Inflammatory macrophage treated with lipopolysaccharide for 4 hours (primary cell): ENCODE results near the gene PLEKHG5.

Experiments used
- DNase-seq: peaks from one replicate; pipeline ENCODE4 v3.0.0-alpha.2; 2020

PLEKHG5 gene

DNA sequence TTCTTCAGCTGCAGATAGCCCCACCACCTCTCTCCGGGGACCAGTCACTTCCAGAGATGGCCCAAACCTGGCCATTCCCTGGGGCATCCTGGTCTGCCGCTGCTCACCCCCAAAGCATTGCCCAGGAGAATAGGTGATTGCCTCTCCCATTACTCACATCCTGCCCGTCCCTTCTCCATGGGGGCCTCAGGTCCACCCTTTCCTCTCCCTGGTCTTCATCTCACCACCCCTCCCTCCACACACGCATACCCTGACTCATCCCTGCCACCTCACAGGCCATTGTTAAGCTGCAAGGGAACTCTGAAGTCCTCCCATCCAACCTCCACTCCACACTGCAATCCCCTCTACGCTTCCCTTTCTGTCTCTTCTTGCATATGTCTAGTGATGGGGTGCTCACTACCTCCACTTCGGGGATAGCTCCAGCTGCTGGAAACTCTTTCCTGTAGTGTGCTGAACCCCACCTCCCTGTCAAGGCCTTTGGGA lies at the start of gene PLEKHG5:
TSS of gene PLEKHG5 (minus strand) at position 188 of the 483 bp plus-strand sequence. CDS start 14,096 bp downstream, outside the sequence.
- DNase-seq, result no peak

GRCh38 chr1:6538956-6539355 lies 47.5 kb upstream of the PLEKHG5 start:
- DNase-seq, result no peak

- DNase-seq, result no peak
These were observed 44.8 kb upstream of the PLEKHG5 start for GRCh38 chr1:6536291-6536690.

- DNase-seq, result peak; percentile 5
These were observed 43.7 kb upstream of the PLEKHG5 start for GRCh38 chr1:6535214-6535613.

GRCh38 chr1:6534248-6534822 lies 42.9 kb upstream of the PLEKHG5 start:
- no peak for DNase-seq

GRCh38 chr1:6531996-6532395 lies 40.5 kb upstream of the PLEKHG5 start:
- DNase-seq, result no peak

DNA sequence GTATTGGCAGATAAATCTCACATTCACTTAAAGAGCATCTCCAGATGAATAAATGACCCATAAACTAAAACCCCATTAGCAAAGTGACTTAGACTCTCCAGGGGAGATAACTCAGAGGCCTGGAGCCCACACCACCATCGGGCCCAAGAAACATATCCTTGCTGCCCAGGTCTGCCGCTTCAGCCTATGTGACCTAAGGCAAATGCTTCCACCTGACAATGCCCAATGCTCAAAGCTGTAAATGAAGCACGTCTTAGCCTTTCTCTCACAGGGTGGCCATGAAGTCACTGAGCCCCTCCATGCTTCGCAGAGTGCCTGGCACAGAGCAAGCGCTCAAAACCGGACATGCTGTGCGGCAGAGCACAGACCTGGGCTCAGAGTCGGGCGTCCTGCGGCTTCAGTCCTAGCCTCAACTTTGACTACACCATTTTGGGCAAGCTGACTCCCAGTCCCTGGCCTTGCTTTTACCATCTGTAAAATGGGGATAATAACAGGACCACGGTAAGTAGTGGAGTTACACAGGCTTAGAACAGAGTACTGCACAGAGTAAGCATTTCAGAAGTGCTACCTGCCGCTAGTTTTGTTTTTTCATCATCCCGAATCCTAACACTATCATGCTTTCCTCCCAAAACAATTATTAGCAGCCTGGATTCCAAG lies 39.2 kb upstream of the PLEKHG5 start:
- no peak for DNase-seq

- DNase-seq, result no peak
These were observed 37.0 kb upstream of the PLEKHG5 start for GRCh38 chr1:6528492-6528891.

DNA sequence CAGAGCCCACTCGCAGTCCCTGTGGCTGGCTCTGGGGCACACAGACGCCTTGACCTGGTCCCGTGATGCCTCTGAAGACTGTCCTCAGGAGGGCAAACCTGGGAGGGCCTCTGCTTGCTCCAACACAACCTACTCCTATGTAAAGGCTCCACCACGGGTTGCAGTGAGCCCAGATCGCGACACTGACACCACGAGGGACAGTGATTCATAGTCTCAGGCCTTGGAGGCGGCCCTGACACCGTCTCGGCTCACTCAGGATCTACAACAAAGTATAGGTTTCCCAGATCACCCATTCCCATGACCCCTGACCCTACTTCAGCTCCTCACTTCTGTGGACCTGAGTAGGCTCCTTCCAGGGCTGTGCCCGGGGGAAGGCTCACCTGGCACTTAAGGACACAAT lies 34.8 kb upstream of the PLEKHG5 start:
- no peak for DNase-seq

- DNase-seq, result peak; percentile 59
These were observed 32.1 kb upstream of the PLEKHG5 start for GRCh38 chr1:6523566-6523965.

DNA sequence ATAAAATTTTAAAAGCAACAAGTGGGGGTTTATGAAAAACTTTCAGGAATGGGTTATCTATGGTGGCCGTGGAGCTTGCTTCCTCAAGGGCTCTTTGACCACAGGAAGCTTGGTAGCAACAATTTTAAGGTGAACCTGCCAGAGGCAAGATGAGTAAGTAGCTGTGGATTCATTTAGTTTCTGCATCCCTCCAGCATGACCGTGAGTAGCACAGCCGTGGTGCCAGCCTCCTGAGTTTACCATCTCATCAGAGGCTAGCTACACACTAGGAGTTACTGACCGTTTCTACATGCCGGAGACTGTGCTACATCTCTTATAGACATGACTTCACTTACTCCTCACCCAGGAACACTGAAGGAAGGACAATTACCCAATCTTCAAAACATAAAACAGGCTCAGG lies 30.1 kb upstream of the PLEKHG5 start:
- no peak for DNase-seq

GRCh38 chr1:6519935-6520671 lies 28.6 kb upstream of the PLEKHG5 start:
- DNase-seq, result no peak

GRCh38 chr1:6519491-6519934 lies 28.0 kb upstream of the PLEKHG5 start:
- DNase-seq, result no peak

- DNase-seq, result no peak
These were observed 26.0 kb upstream of the PLEKHG5 start for GRCh38 chr1:6517435-6517851.

DNA sequence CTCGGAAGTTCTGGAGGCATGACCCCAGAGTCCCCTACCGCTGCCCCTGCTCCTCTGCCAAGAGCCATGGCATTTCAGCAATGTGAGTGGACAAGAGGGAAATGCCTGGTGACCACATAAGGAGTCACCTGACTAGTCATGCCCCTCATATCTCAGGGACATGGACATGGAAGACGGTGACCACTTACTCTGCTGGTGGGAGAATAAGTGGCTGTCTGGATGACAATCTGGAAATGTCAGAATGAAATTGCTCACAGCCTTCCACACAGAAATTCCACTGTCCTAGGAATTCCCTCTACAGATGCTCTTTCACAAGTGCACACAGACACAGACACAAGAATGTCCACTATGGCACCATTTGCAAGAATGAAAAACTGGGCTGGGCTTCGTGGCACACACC lies 24.3 kb upstream of the PLEKHG5 start:
- DNase-seq, result no peak

DNA sequence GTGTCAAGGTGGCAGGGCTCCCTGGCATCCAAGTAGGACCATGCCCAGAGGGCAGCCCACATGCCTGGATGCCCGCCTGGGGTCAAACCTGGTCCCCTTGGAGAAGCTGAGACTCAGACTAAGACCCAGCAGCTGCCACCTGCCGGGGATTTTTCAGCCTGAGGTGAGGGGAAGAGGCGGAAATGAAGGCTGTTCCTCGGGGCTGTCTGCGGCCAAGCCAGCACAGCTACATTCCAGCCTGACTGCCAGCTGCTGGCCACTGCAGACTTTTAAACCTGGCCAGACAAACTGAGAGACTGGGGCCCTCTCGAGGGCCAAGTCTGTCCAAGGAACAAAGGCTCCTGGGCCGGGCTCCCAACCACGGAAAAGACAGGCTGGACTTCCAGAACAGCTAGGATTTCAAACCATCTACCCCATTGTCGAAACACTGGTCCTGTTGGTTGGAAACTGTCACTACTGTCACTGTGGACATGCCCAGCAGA lies 21.9 kb upstream of the PLEKHG5 start:
- no peak for DNase-seq

GRCh38 chr1:6512908-6513280 lies 21.4 kb upstream of the PLEKHG5 start:
- no peak for DNase-seq

DNA sequence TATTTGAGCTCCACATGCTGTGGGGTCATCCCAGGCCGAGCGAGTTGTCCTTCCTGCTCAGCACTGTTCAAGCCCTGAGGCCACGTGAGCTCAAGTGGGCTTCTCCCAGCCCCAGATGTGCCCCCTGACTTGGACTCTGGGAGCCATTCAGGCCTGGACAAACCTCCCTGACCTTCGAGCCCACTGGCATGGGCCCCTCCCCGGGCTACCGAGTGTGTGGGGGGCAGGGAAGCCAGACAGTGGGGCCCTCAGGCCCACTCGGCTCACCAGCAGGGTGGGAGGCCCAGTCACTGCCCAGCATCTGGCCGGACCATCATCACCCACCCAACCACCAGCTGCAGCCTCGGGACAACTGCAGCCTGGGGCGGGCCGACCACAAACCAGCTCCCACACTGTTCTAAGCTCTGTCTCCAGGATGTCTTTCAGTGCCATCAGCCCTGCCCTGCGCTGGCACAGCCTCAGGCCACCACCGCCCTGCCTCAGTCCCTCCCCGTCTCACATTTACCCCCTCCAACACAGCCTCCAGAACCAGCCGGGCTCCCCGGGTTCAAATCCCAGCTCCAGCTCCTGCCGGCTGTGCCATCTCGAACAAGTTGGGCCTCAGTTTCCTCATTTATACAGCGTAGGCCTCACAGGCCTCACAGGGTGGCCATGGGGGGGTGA lies 20.9 kb upstream of the PLEKHG5 start:
- DNase-seq, result no peak

- no peak for DNase-seq
These were observed 20.2 kb upstream of the PLEKHG5 start for GRCh38 chr1:6511561-6512244.

GRCh38 chr1:6511056-6511455 lies 19.6 kb upstream of the PLEKHG5 start:
- no peak for DNase-seq

DNA sequence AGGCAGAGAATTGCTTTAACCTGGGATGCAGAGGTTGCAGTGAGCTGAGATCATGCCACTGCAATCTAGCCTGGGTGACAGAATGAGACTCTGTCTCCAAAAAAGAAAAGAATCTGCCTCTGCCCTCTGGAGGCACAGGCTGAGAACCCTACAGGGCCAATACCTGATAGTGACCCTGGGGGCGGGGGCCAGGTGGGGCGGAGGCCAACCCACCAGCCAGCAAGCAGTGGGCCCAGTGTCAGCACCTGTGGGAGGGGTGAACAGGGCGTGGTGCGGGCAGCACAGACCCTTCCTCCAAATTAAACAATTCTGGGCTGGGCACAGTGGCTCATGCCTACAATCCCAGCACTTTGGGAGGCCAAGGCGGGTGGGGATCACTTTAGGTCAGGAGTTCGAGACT lies 19.0 kb upstream of the PLEKHG5 start:
- no peak for DNase-seq

- peak; percentile 78 for DNase-seq
These were observed 18.4 kb upstream of the PLEKHG5 start for GRCh38 chr1:6509919-6510291.
